NCI-H2227 treated with DMSO at 0.1 percent for 48 hours (cell line): ENCODE data around the gene LRRTM4.
"Not testable (repeated sequence)": the region's sequence is repeated elsewhere in the genome, so short reads cannot be mapped to it uniquely, and the experiment has no call there.

Experiments
- DNase-seq: peaks from one replicate; lab custom pipeline; 2025; lab: John Stamatoyannopoulos, UW

LRRTM4 gene

GRCh38 chr2:77314721-77315120, 207.5 kb downstream of the LRRTM4 start:
- no peak for DNase-seq

- no peak for DNase-seq
Measured at GRCh38 chr2:77310416-77310815, 211.8 kb downstream of the LRRTM4 start.

- DNase-seq: no peak
Measured at GRCh38 chr2:77309725-77310124, 212.5 kb downstream of the LRRTM4 start.

GRCh38 chr2:77301441-77301840, 220.7 kb downstream of the LRRTM4 start:
- DNase-seq: no peak

GRCh38 chr2:77296791-77297190, 225.4 kb downstream of the LRRTM4 start:
- DNase-seq: no peak

- peak; percentile 59 for DNase-seq
Measured at GRCh38 chr2:77294474-77294873, 227.7 kb downstream of the LRRTM4 start.

GRCh38 chr2:77284353-77284752, 237.8 kb downstream of the LRRTM4 start:
- DNase-seq: no peak

- DNase-seq: no peak
Measured at GRCh38 chr2:77271262-77271661, 250.9 kb downstream of the LRRTM4 start.

GRCh38 chr2:77270433-77270832, 251.7 kb downstream of the LRRTM4 start:
- no peak for DNase-seq

GRCh38 chr2:77268626-77269025, 253.6 kb downstream of the LRRTM4 start:
- no peak for DNase-seq

- no peak for DNase-seq
Measured at GRCh38 chr2:77232909-77233425, 289.2 kb downstream of the LRRTM4 start.

GRCh38 chr2:77228391-77228790, 293.8 kb downstream of the LRRTM4 start:
- DNase-seq: peak; percentile 55

GRCh38 chr2:77210725-77211124, 311.5 kb downstream of the LRRTM4 start:
- DNase-seq: no peak

GRCh38 chr2:77207331-77207730, 314.8 kb downstream of the LRRTM4 start:
- no peak for DNase-seq

GRCh38 chr2:77201755-77202154, 320.4 kb downstream of the LRRTM4 start:
- DNase-seq: no peak

GRCh38 chr2:77199411-77199810, 322.8 kb downstream of the LRRTM4 start:
- DNase-seq: no peak

- DNase-seq: no peak
Measured at GRCh38 chr2:77193858-77194448, 328.2 kb downstream of the LRRTM4 start.

GRCh38 chr2:77192811-77193289, 329.3 kb downstream of the LRRTM4 start:
- no peak for DNase-seq

GRCh38 chr2:77191665-77192064, 330.5 kb downstream of the LRRTM4 start:
- no peak for DNase-seq

- no peak for DNase-seq
Measured at GRCh38 chr2:77190721-77191346, 331.3 kb downstream of the LRRTM4 start.

GRCh38 chr2:77185052-77185451, 337.1 kb downstream of the LRRTM4 start:
- no peak for DNase-seq

- no peak for DNase-seq
Measured at GRCh38 chr2:77179297-77179696, 342.9 kb downstream of the LRRTM4 start.

- not testable (repeated sequence) for DNase-seq
Measured at GRCh38 chr2:77175266-77175780, 346.9 kb downstream of the LRRTM4 start.
